HT-29 (cell line): ENCODE data around the gene PRDM15. TPM values are rescaled to one million over a fixed set of nuclear protein-coding genes. Genes with fewer than 3 reads are reported as not detected.

Experiments used
- DNase-seq: peaks from one replicate; pipeline ENCODE4 v3.0.0-alpha.2; 2015; ENCODE audit warnings: low spot score
- total RNA-seq: library from RNA; depleted of rRNA; stranded (reverse); fragments of >200 nt; shearing (Covaris generic); gene quantifications from 2 replicates; pipeline ENCODE4 v1.2.3, GENCODE V29; 2014

The PRDM15 gene
- total RNA-seq, 1 experiment from 2014 or later = 10.9 TPM

DNA sequence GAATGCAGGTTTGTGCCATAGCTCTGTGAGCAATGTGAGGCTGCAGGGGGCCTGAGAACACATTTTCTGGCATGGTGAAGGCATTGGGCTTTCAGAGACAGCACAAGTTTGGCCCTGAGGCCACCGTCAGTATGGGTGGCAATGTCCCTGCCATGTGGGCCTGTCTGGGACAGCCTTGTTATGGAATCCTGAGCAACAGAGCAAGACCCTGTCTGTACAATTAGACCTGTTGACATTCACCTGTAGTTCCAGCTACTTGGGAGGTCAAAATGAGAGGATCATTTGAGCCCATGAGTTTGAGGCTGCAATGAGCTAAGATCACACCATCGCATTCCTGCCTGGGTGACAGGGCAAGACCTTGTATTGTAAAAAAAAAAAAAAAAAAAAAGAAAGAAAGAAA, 35.6 kb downstream of the PRDM15 start:
- DNase-seq = no peak

- DNase-seq = no peak
Measured at GRCh38 chr21:41840880-41841279, 38.3 kb downstream of the PRDM15 start.

DNA sequence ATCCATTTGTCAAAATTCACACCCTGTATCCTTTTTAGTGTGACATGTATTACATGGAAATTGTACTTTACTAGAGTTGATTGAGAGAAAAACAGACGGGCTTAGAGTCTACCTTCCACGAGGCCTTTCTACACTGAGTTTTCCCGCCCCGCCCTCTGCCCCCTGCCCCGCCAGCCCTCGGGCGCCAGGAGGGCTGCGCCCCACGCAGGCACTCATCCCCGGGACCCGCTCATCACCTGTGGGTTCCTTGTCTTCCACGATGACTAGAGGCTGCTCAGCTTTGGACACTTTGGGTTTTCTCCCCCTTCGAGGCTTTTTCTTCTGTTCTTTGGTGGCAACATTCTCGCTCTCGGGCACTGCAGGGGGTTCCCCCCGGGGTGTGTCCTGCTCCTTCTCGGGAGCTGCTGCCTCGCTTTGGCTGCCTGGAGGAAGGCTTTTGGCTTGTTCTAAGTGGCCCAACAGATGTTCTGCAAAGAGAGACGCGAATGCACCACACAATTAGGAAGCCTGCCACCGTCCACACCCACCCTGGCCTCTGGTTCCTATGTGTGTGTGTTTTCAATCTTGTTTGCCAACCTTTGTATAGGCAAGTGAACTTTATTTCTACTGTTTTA, 39.6 kb downstream of the PRDM15 start:
- no peak for DNase-seq

- DNase-seq = no peak
Measured at GRCh38 chr21:41837756-41838297, 41.3 kb downstream of the PRDM15 start.

DNA sequence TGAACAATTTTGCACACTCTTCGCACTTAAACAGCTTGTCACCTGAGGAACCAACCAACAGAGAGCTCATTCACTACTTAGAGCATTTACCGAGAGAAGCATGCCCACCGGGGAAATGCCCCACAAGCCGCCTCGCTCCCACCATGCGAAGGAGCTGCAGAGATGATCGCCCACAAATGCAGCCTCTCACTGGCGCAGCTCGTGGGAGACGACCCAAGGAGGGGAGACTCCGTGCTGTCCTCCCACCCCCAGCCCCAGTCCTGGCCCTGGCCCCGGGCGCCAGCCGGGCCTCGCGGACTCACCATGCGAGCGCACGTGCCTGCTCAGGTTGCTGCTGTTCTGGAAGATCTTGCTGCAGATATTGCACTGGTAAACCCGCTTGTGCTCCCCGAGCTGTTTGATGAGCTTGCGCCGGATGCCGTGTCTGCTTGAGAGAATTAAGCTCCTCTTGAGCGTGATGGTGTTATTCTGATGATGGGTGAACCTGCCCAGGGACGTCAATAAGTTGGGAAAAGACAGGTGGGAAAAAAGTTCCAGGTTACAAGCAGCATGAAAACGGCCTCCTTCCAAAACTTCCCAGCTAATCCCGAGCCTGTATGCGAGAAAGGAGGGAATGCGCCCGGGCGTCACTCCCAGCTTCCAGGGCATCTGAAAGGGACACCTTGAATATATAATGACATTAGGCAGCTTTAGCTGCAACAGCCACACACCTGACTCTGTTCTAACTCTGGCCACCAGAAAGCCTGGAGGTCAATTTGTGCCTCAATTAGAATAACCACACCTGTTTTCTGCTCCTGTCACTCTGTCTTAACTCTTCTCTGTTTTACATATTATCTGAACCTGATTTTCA, 42.8 kb downstream of the PRDM15 start:
- DNase-seq = no peak

- no peak for DNase-seq
Measured at GRCh38 chr21:41835711-41836154, 43.4 kb downstream of the PRDM15 start.

DNA sequence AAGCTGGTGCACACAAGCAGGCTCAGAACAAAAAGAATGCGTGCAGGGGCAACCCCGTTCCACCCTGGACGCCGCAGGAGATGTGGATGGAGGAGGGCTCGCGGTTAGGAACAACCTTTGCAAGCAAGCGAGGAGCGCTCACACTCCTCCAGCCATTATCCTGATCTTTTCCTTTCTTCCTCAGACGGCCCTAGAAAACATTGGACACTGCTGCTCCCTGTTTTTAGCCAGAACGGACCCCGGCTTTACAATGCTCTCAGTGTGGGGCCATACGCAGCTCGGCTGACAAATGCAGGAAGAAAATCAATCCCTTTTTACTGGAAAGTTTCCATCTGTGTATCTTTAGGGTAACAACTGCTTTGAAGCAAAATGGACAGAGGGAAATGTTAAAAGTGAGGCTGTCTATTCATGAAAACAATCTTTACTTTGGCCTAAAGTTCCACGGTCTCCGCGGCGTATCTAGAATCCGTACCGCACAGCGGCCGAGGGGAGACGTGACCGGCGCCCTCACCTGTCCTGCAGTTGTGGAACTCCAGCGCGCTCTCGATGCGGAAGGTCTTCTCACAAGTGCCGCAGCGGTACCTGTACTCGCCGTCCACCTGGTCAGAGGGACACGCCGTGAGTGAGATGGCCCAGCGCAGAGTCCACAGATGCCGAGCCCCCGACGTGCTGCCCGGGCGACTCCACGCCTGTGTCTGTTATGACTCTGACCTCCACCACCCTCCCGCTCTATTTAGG, 44.0 kb downstream of the PRDM15 start:
- DNase-seq = no peak

GRCh38 chr21:41834252-41834925, 44.8 kb downstream of the PRDM15 start:
- no peak for DNase-seq

DNA sequence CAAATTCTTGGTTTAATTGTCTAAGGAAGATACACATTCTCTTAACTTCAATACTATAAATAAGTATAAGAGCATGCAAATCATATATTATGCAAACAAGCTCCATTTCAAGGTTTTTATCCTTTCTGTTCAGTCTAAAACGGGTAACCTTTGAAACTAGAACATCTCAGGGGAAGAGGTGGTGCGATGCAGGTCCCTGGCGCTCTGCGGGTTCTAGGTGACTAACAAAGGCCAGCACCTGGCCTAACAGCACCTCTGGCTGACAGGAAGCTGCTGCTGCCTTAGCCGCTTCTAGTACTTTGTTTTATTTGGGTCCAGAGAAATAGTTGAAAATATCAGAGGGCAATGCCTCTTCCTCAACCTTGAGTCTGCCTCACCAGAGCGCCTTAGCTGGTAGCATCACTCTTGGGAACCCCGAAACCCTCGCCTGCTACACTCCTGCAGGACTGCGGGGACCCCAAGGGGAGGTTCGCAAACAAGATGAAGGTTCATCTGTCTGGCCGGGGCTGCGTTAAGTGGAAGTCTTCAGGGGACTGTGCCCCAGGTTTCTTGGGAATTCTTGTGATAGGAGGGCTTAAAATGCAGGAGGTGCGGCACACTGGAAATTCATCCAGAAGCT, 45.5 kb downstream of the PRDM15 start:
- no peak for DNase-seq

GRCh38 chr21:41832596-41833496, 46.3 kb downstream of the PRDM15 start:
- no peak for DNase-seq

DNA sequence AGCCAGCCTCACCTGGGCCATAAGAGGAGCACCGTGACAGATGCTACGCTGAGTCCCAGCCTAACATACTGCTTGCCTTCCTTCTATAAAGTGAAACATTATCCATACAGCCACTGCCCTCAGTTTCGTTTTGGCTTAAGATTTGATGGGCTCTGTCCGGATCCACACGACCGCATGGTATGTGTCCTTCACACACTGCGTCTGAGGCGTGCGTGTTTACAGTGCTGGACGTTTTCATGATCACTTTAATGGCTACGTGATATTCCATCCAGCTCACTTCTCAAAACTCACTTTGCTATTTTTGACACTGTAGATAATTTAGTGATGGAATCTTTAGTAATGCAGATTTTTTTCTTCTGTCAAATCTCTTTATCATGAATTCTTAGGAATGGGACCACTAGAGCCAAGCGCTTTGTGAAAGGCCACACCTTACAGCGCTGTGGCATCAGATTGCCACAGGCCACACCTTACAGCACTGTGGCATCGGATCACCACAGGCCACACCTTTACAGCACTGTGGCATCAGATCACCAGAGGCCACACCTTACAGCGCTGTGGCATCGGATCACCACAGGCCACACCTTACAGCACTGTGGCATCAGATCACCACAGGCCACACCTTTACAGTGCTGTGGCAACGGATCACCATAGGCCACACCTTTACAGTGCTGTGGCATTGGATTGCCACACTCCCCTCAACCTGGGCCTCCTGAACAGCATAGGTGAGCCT, 47.1 kb downstream of the PRDM15 start:
- no peak for DNase-seq

DNA sequence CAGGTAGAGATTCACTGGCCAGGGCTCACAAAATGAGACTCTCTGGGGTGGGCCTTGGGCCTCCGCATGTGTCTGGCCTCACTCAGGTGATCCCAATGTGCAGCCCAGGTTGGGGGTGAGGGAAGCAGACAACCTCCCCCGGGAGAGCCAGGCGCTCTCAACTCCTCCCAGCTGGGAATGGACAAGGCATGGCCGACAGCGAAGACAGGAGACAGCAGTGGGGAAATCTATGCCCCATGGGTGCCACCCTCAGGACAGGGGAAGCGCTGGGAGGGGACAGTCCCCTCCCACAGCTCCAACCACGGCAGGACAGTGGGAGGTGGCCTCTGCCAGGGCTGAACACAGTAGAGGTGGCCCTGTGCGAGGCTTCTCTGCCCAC, 47.7 kb downstream of the PRDM15 start:
- no peak for DNase-seq

GRCh38 chr21:41830764-41831452, 48.2 kb downstream of the PRDM15 start:
- no peak for DNase-seq

DNA sequence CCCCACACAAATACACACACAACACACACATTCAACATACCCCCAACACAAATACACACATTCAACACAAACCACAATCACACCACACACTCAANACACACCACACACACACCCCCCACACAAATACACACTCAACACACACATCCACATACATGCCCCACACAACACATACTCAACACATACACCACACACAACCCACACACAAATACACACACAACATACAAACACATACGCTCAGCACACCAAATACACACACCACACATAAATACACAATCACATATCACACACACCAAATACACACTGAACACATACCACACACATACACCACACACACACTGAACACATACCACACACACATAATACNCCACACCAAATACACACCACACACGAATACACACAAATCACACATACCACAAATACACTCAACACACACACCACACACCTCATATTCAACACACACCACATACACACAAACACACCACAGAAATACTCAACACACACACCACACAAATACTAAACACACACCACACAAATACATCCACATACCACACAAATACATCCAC, 48.9 kb downstream of the PRDM15 start:
- DNase-seq = no peak

DNA sequence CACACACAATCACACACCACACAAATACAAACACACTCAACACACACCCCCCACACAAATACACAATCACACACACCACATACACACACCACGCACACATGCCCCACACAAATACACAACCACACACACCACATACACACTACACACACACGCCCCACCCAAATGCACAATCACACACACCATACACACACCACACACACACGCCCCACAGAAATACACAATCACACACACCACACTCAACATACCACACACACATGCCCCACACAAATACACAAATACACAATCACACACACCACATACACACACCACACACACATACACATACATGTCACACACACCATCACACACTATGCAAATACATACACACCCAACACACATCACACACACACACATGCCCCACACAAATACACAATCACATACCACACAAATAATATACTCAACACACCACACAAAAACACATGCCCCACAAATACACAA, 50.2 kb downstream of the PRDM15 start:
- DNase-seq = no peak

DNA sequence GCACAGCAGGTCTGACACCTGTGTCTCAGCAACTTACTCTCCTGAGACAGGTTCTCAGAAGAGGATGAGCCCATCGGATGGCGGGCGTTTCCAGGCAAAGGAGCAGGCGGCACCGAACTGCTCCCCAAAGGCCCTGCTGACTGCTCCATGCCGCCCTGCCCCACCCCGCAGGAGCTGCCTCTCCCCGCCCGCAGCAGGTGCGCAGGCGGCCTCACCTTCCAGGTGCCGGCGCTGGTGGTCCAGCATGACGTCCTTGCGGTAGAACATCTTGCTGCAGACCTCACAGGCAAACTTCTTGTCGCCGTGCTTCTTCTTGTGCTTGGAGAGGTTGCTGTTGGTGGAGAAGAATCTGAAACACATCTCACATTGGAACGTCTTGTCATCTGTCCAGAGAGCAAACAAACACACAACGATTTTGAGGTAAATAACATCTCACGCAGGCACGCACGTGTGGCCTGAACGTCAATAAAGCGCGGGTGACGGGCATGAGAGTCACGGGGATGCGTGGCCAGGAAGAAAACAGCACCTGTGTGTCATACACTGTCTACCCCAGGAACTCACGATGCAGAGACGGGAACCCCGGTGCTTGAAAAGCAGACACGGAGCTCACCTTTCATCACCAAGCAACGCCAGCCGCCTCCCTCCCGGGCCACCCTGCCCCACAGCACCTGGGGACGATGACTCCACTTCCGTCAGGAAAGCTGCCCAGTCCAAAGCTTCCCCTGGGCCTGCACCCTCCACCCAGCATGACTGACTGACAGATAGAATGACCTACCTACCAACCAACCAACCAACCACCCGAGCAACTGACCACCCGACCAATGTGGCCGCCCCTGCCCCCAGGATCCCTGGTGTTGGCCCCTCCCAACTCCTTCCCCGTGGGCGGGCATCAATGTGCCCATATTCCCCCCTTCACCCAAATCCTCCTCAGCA, 50.9 kb downstream of the PRDM15 start:
- peak; percentile 2 for DNase-seq

DNA sequence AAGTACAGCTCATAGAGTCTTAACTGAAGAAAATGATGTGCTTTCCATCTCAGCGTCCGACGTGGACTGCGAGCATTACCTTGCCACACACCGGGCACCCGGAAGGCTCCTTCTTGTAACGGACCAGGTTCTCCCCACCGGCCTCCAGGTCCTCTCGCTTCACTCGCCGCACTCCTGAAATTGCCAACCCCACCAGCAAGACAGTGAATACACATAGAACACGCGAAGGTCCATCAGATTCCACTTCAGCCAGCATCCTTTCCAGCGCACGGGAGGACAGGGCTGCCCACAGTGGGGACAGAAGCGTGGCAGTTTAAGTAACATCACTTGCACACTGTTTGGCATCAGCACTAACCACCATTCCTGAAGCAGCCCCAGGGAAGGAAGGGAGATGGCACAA, 53.3 kb downstream of the PRDM15 start:
- DNase-seq = no peak
